Caco-2 (cell line): ENCODE results near the gene FBXO36. TPM values are rescaled to one million over a fixed set of nuclear protein-coding genes. Genes with fewer than 3 reads are reported as not detected.

ENCODE experiments used
- BruUV-seq: library from RNA; stranded (reverse); fragments of 400-500 nt; replicated peaks from 2 replicates; lab custom pipeline; 2021; lab: Mats Ljungman, UMichigan
- CTCF ChIA-PET: fragments of 300-600 bp; sonication (Branson Sonifier 250); formaldehyde crosslinking; loops from one replicate; lab custom pipeline; 2022; ENCODE audit warnings: antibody characterized with exemption; lab: Charles Lee
- POLR2A ChIA-PET: fragments of 300-600 bp; sonication (Branson Sonifier 250); formaldehyde crosslinking; loops from one replicate; lab custom pipeline; 2022; ENCODE audit warnings: antibody characterized with exemption; lab: Charles Lee
- DNase-seq, 2 experiments: peaks; one replicate each; pipeline versions ENCODE4 v3.0.0 to v3.0.0-alpha.2; 2020 to 2022
- H3K27me3 ChIP-seq: replicated peaks from 2 replicates; pipeline ENCODE4 v1.6.0; 2011; ENCODE audit warnings: low read length; ENCODE audit not compliant: control insufficient read depth, insufficient read depth
- H3K36me3 ChIP-seq: 2 replicates; pipeline ENCODE4 v1.5.1; 2011; ENCODE audit warnings: low read length; ENCODE audit not compliant: control insufficient read depth, insufficient read depth
- H3K4me1 ChIP-seq: fragments of 250-450 bp; sonication (Bioruptor Pico); 2 replicates; pipeline ENCODE4 v1.5.1; 2020; ENCODE audit warnings: mild to moderate bottlenecking
- H3K4me3 ChIP-seq: 2 replicates; pipeline ENCODE4 v1.5.1; 2011; ENCODE audit warnings: low read depth, mild to moderate bottlenecking, control low read depth, low read length
- H3K9me3 ChIP-seq: fragments of 250-450 bp; sonication (Bioruptor Pico); 2 replicates; pipeline ENCODE4 v1.5.1; 2020; ENCODE audit warnings: mild to moderate bottlenecking, moderate library complexity
- H3K27ac Mint-ChIP-seq: one replicate; pipeline ENCODE4 v1.8.0; 2022; ENCODE audit warnings: mixed read lengths; ENCODE audit not compliant: unreplicated experiment
- H3K27me3 Mint-ChIP-seq: one replicate; pipeline ENCODE4 v1.8.0; 2022; ENCODE audit warnings: mixed read lengths; ENCODE audit not compliant: insufficient read depth, unreplicated experiment
- H3K36me3 Mint-ChIP-seq: one replicate; pipeline ENCODE4 v1.8.0; 2022; ENCODE audit warnings: mild to moderate bottlenecking, mixed read lengths; ENCODE audit not compliant: insufficient read depth, unreplicated experiment
- H3K4me1 Mint-ChIP-seq: one replicate; pipeline ENCODE4 v1.8.0; 2022; ENCODE audit warnings: low read depth, mixed read lengths; ENCODE audit not compliant: unreplicated experiment
- H3K4me3 Mint-ChIP-seq: one replicate; pipeline ENCODE4 v1.8.0; 2022; ENCODE audit warnings: mild to moderate bottlenecking, moderate library complexity, mixed read lengths; ENCODE audit not compliant: unreplicated experiment
- H3K9me3 Mint-ChIP-seq: one replicate; pipeline ENCODE4 v1.8.0; 2022; ENCODE audit warnings: mixed read lengths; ENCODE audit not compliant: unreplicated experiment
- intact Hi-C: fragments of 100-400 bp; cut with micrococcal nuclease; formaldehyde crosslinking; loops from one replicate; pipeline ENCODE4 v1.10.0; 2022; ENCODE audit not compliant: unreplicated experiment
- total RNA-seq: library from RNA; stranded (reverse); gene quantifications from 2 replicates; pipeline ENCODE4 v1.2.3, GENCODE V29; 2022
- TF ChIP-seq, protein P1 (sequence below), 2 experiments: fragments of 200-600 bp in 1 of 2; IDR thresholded peaks; 1 replicate in 1 of 2; 2 replicates in 1 of 2; pipeline versions ENCODE4 v1.5.1 to v1.8.0; 2011 to 2022; ENCODE audit warnings: antibody characterized with exemption in 1 of 2, control low read depth in 1 of 2, inconsistent platforms in 1 of 2, low read depth in 1 of 2, low read length in 1 of 2, mild to moderate bottlenecking in 1 of 2, moderate library complexity in 1 of 2; ENCODE audit not compliant: insufficient read depth in 1 of 2, severe bottlenecking in 1 of 2, unreplicated experiment in 1 of 2

The FBXO36 gene
- total RNA-seq, 1 experiment from 2014 or later = 0.64 TPM

DNA sequence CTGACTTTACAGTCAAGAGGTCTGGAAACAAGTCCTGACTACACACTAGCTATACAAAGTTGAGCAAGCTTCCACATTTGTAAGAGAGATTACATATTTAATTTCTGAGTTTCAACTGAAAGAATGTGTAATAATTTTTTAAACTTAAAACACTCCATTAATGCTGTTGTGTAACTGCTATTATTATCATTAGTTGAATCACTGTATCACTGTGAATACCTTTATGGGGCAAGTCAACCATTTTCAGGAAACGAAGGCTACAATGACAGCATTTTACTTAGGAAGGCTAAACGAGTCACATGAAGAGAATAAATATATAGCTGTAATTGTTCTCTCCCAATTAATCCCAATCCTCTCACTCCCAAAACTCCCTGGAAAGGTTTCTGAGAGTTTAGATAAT, 46.8 kb upstream of the FBXO36 start:
- intact Hi-C loops = no loop called here
- Mint-ChIP-seq H3K27ac (no peak overlapping the region), H3K4me1 (no peaks in the 10 kb centered on the region), H3K27me3 (no peaks in the 10 kb centered on the region), H3K4me3 (no peak overlapping the region), H3K9me3 (no peaks in the 10 kb centered on the region), H3K36me3 (peaks cover 18% of the 10 kb centered on the region)
- CTCF ChIA-PET = no interaction called here
- Histone ChIP-seq H3K4me3 (no peak overlapping the region), H3K36me3 (no peaks in the 10 kb centered on the region), H3K9me3 (no peaks in the 10 kb centered on the region), H3K27me3 (no peaks in the 10 kb centered on the region), H3K4me1 (no peaks in the 10 kb centered on the region)
- TF ChIP-seq, protein P1, sequence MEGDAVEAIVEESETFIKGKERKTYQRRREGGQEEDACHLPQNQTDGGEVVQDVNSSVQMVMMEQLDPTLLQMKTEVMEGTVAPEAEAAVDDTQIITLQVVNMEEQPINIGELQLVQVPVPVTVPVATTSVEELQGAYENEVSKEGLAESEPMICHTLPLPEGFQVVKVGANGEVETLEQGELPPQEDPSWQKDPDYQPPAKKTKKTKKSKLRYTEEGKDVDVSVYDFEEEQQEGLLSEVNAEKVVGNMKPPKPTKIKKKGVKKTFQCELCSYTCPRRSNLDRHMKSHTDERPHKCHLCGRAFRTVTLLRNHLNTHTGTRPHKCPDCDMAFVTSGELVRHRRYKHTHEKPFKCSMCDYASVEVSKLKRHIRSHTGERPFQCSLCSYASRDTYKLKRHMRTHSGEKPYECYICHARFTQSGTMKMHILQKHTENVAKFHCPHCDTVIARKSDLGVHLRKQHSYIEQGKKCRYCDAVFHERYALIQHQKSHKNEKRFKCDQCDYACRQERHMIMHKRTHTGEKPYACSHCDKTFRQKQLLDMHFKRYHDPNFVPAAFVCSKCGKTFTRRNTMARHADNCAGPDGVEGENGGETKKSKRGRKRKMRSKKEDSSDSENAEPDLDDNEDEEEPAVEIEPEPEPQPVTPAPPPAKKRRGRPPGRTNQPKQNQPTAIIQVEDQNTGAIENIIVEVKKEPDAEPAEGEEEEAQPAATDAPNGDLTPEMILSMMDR (IDR thresholded peaks at IDR 0.05; ENCODE audit: insufficient read depth in 1 of 2, low read depth in 1 of 2, low read length in 1 of 2, severe bottlenecking in 1 of 2, unreplicated experiment in 1 of 2) = no peak
- POLR2A ChIA-PET = no interaction called here
- DNase-seq = no peak
- no TSS peak for BruUV-seq

DNA sequence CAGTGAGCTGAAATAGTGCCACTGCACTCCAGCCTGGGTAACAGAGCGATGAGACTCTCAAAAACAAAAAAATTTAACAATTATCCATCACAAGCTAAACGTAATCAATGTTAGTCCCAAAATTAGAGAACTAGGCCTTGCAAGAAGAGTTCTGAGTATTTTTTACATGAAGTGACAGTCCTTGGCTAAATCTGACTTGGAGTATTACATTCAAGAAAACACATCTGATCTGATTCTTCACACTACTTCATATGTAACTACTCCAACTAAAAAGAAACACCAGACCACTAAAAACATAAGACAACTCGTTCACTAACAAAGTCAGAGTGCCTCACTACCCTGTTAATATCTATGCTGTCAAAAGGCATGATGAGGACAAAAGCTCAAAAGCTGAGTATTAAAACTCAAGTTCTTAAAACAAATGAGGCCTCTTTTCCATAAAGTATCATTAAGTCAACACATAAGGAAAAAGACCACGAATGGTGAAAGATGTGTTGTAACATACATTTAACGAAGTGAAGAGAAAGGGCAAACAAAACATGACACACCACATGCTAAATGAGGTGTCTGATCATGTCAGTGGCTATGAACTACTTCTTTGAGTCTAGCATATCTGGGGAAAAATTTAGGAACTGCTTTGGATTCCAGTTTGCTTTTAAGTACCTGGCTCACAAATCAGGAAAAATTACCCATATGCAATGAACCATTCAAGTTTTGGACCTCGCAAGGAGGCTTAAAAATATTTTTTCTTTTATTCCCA, 42.9 kb upstream of the FBXO36 start:
- Histone ChIP-seq H3K4me1 (no peaks in the 10 kb centered on the region), H3K4me3 (no peak overlapping the region), H3K27me3 (no peaks in the 10 kb centered on the region), H3K36me3 (no peaks in the 10 kb centered on the region), H3K9me3 (no peaks in the 10 kb centered on the region)
- TF ChIP-seq, protein P1 (IDR thresholded peaks at IDR 0.05; ENCODE audit: insufficient read depth in 1 of 2, low read depth in 1 of 2, low read length in 1 of 2, severe bottlenecking in 1 of 2, unreplicated experiment in 1 of 2) = no peak
- Mint-ChIP-seq H3K4me3 (no peak overlapping the region), H3K27me3 (no peaks in the 10 kb centered on the region), H3K36me3 (peaks cover 18% of the 10 kb centered on the region), H3K9me3 (no peaks in the 10 kb centered on the region), H3K27ac (no peak overlapping the region), H3K4me1 (no peaks in the 10 kb centered on the region)
- intact Hi-C loops = no loop called here
- no peak for DNase-seq
- TSS peak; percentile 31 for BruUV-seq
- CTCF ChIA-PET = no interaction called here
- POLR2A ChIA-PET = no interaction called here

DNA sequence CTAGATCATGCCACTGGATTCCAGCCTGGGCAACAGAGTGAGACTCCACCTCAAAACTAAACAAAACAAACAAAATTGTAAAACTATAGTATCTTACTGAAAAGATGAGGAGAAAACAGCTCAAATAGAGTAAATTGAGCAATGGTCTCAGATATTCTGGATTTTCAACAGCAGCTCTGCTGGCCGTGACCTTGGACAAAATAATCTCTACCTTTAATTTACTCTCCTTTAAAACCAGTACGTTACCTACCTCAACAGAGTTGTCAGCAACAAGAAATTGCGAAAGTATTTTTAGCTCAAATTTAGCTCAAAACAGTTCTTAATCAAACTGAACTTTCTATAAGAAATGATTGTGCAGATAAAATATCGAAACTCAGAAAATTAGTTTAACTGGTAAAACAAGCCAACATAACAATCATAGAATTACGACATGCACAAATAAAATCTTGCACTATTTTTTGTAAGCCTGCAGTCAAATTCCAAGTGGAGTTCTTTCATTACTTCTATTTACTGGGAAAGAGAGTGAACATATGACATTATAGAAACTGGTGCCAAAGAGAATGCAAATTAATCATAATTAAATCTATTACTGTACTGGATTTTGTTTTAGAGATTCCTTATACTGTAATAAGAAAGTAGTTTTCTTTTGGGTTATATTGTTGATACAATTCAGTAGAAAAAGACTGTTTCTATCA, 41.3 kb upstream of the FBXO36 start:
- Histone ChIP-seq H3K36me3 (no peaks in the 10 kb centered on the region), H3K9me3 (no peaks in the 10 kb centered on the region), H3K4me1 (no peaks in the 10 kb centered on the region), H3K4me3 (no peak overlapping the region), H3K27me3 (no peaks in the 10 kb centered on the region)
- H3K27ac Mint-ChIP-seq = no peak overlapping the region
- no peak overlapping the region for H3K4me3 Mint-ChIP-seq
- intact Hi-C loops = no loop called here
- no peak for DNase-seq
- TF ChIP-seq, protein P1 (IDR thresholded peaks at IDR 0.05; ENCODE audit: insufficient read depth in 1 of 2, low read depth in 1 of 2, low read length in 1 of 2, severe bottlenecking in 1 of 2, unreplicated experiment in 1 of 2) = no peak
- no peaks in the 10 kb centered on the region for H3K4me1 Mint-ChIP-seq
- POLR2A ChIA-PET = no interaction called here
- no peaks in the 10 kb centered on the region for H3K27me3 Mint-ChIP-seq
- BruUV-seq = no TSS peak
- H3K36me3 Mint-ChIP-seq = peaks cover 12% of the 10 kb centered on the region
- no peaks in the 10 kb centered on the region for H3K9me3 Mint-ChIP-seq
- CTCF ChIA-PET = no interaction called here
